ENCODE results near the gene EXOC3L4. TPM values are rescaled to one million over a fixed set of nuclear protein-coding genes. Genes with fewer than 3 reads are reported as not detected.

The EXOC3L4 gene
- total and polyA plus RNA-seq, 2 donors (not counting 3 experiments of a cell fraction or from before 2014, with no cell fraction given), result not detected

GRCh38 chr14:103095210-103095778, 769 bp downstream of the EXOC3L4 start:
- no peaks in the 10 kb centered on the region for H3K9me3 ChIP-seq (replicated peaks; ENCODE audit: control insufficient read depth, insufficient read depth, low read length)
- intact Hi-C loops (cut with micrococcal nuclease), result no loop called here
- ChIA-PET POLR2A (no interaction called here), CTCF (interaction anchor here (1.2 to 3.9 kb wide), 4 partner anchors 9 to 197 kb away, joined by 3 to 67 read pairs (median 6); no protein-coding TSS in a partner anchor)
- DNase-seq (ENCODE audit: low read depth, low spot score) (no peak), FAIRE-seq (no peak)
- TF ChIP-seq MYC (IDR thresholded peaks at IDR 0.05; ENCODE audit: low read depth, low read length), result no peak
- TF ChIP-seq MAX (IDR thresholded peaks at IDR 0.05; ENCODE audit: insufficient read depth, insufficient read length), result no peak
- no peak for TF ChIP-seq FOS (IDR thresholded peaks at IDR 0.05; ENCODE audit: borderline replicate concordance, insufficient read depth, low read length)
- no peak for TF ChIP-seq POLR2A (IDR thresholded peaks at IDR 0.05; ENCODE audit: low read depth, low read length)
- TF ChIP-seq EZH2 (IDR thresholded peaks at IDR 0.05; ENCODE audit: borderline replicate concordance, low read depth, low read length, severe bottlenecking), result no peak
- no peak for TF ChIP-seq JUN (IDR thresholded peaks at IDR 0.05; ENCODE audit: borderline replicate concordance, insufficient read depth, insufficient read length, low read depth)
- no peak for TF ChIP-seq POLR2AphosphoS5 (IDR thresholded peaks at IDR 0.05; ENCODE audit: insufficient read depth, low read depth, low read length)
- TF ChIP-seq CTCF (IDR thresholded peaks at IDR 0.05; ENCODE audit: extremely low read depth in 1 of 2, insufficient read depth in 1 of 2, low read depth in 1 of 2, low read length in 2 of 2), result no peak
- TF ChIP-seq GATA2 (IDR thresholded peaks at IDR 0.05; ENCODE audit: insufficient read depth, insufficient read length, low read depth, low read length), result no peak
- H3K4me2 ChIP-seq (ENCODE audit: insufficient read depth, low read length), result no peak overlapping the region
- H3K36me3 ChIP-seq (ENCODE audit: control insufficient read depth in 2 of 2, extremely low read depth in 1 of 2, insufficient read depth in 2 of 2, low read length in 2 of 2), result no peaks in the 10 kb centered on the region
- no peaks in the 10 kb centered on the region for H3K79me2 ChIP-seq (ENCODE audit: control insufficient read depth, insufficient read depth, low read length)
- dilution Hi-C loops (cut with MboI; ENCODE audit: extremely low pct_ligation_motif_present, low sequenced_read_pairs), result no loop called here
- no peak overlapping the region for H3K4me3 ChIP-seq (replicated peaks in 1 of 3; ENCODE audit: insufficient read depth in 1 of 3, low read depth in 1 of 3, low read length in 3 of 3)
- no peaks in the 10 kb centered on the region for H3K9me1 ChIP-seq (replicated peaks; ENCODE audit: control insufficient read depth, extremely low read depth, insufficient read depth, low read length)
- no peaks in the 10 kb centered on the region for H4K20me1 ChIP-seq (replicated peaks; ENCODE audit: control insufficient read depth, extremely low read depth, insufficient read depth, low read length)
- BruUV-seq (replicated peaks), result no TSS peak
- H3K27me3 ChIP-seq (ENCODE audit: control insufficient read depth in 2 of 2, insufficient read depth in 2 of 2, low read length in 2 of 2), result no peaks in the 10 kb centered on the region
- no peak overlapping the region for H2AFZ ChIP-seq (ENCODE audit: low read depth, low read length)
- H3K9ac ChIP-seq (replicated peaks; ENCODE audit: extremely low read depth, insufficient read depth, low read length), result no peak overlapping the region
- H3K4me1 ChIP-seq (ENCODE audit: control insufficient read depth, extremely low read depth, insufficient read depth, low read length), result peaks cover 4% of the 10 kb centered on the region
- H3K27ac ChIP-seq (ENCODE audit: insufficient read depth, low read depth, low read length), result no peak overlapping the region
